CD4-positive, alpha-beta T cell treated with Interleukin-21 for 1 hour (primary cell): ENCODE measurements around the gene LASP1.
"Not testable (repeated sequence)": the region's sequence is repeated elsewhere in the genome, so short reads cannot be mapped to it uniquely, and the experiment has no call there.

Source experiments
- DNase-seq: peaks from one replicate; pipeline ENCODE4 v3.0.0-alpha.2; 2020

Gene LASP1

GRCh38 chr17:38869526-38870258, at the start of gene LASP1:
Gene LASP1 (plus strand): TSS chr17:38870058. CDS start chr17:38870190, 132 bp downstream.
- DNase-seq, result peak; percentile 92

- DNase-seq, result peak; percentile 98
Observed at GRCh38 chr17:38824899-38825761, 44.7 kb upstream of the LASP1 start, which contains the start of gene CWC25. Gene CWC25 (minus strand): TSS chr17:38825321. CDS start chr17:38825183, 138 bp downstream.

- no peak for DNase-seq
Observed at GRCh38 chr17:38825762-38826247, 44.1 kb upstream of the LASP1 start.

GRCh38 chr17:38844261-38844757, 25.5 kb upstream of the LASP1 start:
- no peak for DNase-seq

- DNase-seq, result no peak
Observed at GRCh38 chr17:38848557-38848891, 21.3 kb upstream of the LASP1 start.

- DNase-seq, result no peak
Observed at GRCh38 chr17:38848939-38849605, 20.8 kb upstream of the LASP1 start.

- DNase-seq, result no peak
Observed at GRCh38 chr17:38850374-38850773, 19.5 kb upstream of the LASP1 start.

- no peak for DNase-seq
Observed at GRCh38 chr17:38851434-38851833, 18.4 kb upstream of the LASP1 start.

- DNase-seq, result peak; percentile 71
Observed at GRCh38 chr17:38852771-38853291, 17.0 kb upstream of the LASP1 start.

GRCh38 chr17:38853292-38854219, 16.3 kb upstream of the LASP1 start, which contains the start of gene RPL23:
Gene RPL23 (minus strand): TSS chr17:38853721. CDS start chr17:38853710, 11 bp downstream.
- peak; percentile 95 for DNase-seq

- DNase-seq, result not testable (repeated sequence)
Observed at GRCh38 chr17:38855101-38855714, 14.7 kb upstream of the LASP1 start.

GRCh38 chr17:38857271-38857670, 12.6 kb upstream of the LASP1 start:
- DNase-seq, result no peak

GRCh38 chr17:38861399-38861843, 8.4 kb upstream of the LASP1 start:
- DNase-seq, result no peak

GRCh38 chr17:38864636-38865398, 5.0 kb upstream of the LASP1 start:
- DNase-seq, result no peak

GRCh38 chr17:38867179-38867967, 2.5 kb upstream of the LASP1 start:
- peak; percentile 80 for DNase-seq

GRCh38 chr17:38867968-38868816, 1.7 kb upstream of the LASP1 start:
- DNase-seq, result no peak

GRCh38 chr17:38868817-38869525, 887 bp upstream of the LASP1 start:
- DNase-seq, result peak; percentile 90
